HTERT RPE-1 (cell line): ENCODE results near the gene LRRC63.

ENCODE experiments used
- in situ Hi-C: fragments of 300-500 bp; cut with MboI; formaldehyde crosslinking; loops from 4 replicates; pipeline ENCODE4 v1.14.3; 2020; ENCODE audit warnings: low sequenced_read_pairs

The LRRC63 gene

GRCh38 chr13:46307554-46307953 is 95.8 kb downstream of the LRRC63 start:
- in situ Hi-C loops, result no loop called here

- in situ Hi-C loops, result no loop called here
Observed at GRCh38 chr13:46310066-46310465, 98.3 kb downstream of the LRRC63 start.

GRCh38 chr13:46311217-46311616 is 99.5 kb downstream of the LRRC63 start:
- in situ Hi-C loops, result no loop called here

- in situ Hi-C loops, result no loop called here
Observed at GRCh38 chr13:46313024-46313423, 101.3 kb downstream of the LRRC63 start.

- in situ Hi-C loops, result no loop called here
Observed at GRCh38 chr13:46313432-46314257, 101.9 kb downstream of the LRRC63 start.

GRCh38 chr13:46314587-46314986 is 102.9 kb downstream of the LRRC63 start:
- in situ Hi-C loops, result no loop called here

GRCh38 chr13:46315036-46315435 is 103.3 kb downstream of the LRRC63 start:
- in situ Hi-C loops, result no loop called here

- in situ Hi-C loops, result no loop called here
Observed at GRCh38 chr13:46315491-46316075, 103.9 kb downstream of the LRRC63 start.

- in situ Hi-C loops, result no loop called here
Observed at GRCh38 chr13:46317120-46317519, 105.4 kb downstream of the LRRC63 start.

- in situ Hi-C loops, result no loop called here
Observed at GRCh38 chr13:46318986-46319385, 107.3 kb downstream of the LRRC63 start.

GRCh38 chr13:46320406-46320805 is 108.7 kb downstream of the LRRC63 start:
- in situ Hi-C loops, result no loop called here

- in situ Hi-C loops, result no loop called here
Observed at GRCh38 chr13:46320821-46321220, 109.1 kb downstream of the LRRC63 start.

- in situ Hi-C loops, result no loop called here
Observed at GRCh38 chr13:46321494-46322225, 109.9 kb downstream of the LRRC63 start.

- in situ Hi-C loops, result no loop called here
Observed at GRCh38 chr13:46324976-46325375, 113.2 kb downstream of the LRRC63 start.
